Stimulated activated naive CD4-positive, alpha-beta T cell treated with Interleukin-2 at 50 U/mL for 16 hours (primary cell): ENCODE measurements around the gene SH3BP5.

ENCODE experiments used
- DNase-seq: peaks from one replicate; lab custom pipeline; 2025; lab: John Stamatoyannopoulos, UW

The SH3BP5 gene

GRCh38 chr3:15243822-15244482 is 88.4 kb downstream of the SH3BP5 start:
- no peak for DNase-seq

GRCh38 chr3:15241341-15241740 is 91.0 kb downstream of the SH3BP5 start:
- peak; percentile 46 for DNase-seq

- no peak for DNase-seq
Observed at GRCh38 chr3:15229262-15229661, 103.1 kb downstream of the SH3BP5 start.

DNA sequence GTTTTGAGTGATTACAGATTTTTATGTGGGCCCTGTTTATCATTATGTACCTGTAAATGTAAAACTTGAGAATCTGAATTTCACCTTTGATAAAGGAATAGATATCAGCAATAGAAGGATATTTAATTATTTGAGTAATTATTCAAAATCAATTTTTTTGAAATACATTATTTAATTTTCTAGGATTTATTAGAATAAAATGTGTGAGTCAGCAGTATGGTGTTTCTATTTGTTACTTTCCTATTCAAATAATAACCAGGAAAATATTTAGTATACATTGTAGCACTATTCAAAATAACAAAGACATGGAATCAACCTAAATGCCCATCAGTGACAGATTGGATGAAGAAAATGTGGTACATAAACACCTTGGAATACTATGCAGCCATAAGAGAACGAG is 104.2 kb downstream of the SH3BP5 start:
- no peak for DNase-seq

GRCh38 chr3:15223685-15224572 is 108.5 kb downstream of the SH3BP5 start:
- no peak for DNase-seq

- DNase-seq = no peak
Observed at GRCh38 chr3:15221574-15222217, 110.7 kb downstream of the SH3BP5 start.

DNA sequence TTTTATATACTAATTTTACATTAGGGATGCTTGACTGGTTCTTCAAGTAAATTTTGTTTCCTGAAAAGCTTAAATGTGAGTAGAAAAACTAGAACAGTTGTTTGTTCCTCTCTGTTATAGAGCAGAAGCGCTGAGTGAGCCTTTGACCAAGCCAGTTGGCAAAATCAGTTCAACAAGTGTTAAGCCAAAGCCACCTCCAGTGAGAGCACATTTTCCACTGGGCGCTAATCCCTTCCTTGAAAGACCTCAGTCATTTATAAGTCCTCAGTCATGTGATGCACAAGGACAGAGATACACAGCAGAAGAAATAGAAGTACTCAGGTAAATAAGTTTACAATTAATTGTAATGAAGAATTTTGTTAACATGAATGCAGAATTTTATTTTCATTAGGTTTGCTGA is 111.7 kb downstream of the SH3BP5 start:
- no peak for DNase-seq

DNA sequence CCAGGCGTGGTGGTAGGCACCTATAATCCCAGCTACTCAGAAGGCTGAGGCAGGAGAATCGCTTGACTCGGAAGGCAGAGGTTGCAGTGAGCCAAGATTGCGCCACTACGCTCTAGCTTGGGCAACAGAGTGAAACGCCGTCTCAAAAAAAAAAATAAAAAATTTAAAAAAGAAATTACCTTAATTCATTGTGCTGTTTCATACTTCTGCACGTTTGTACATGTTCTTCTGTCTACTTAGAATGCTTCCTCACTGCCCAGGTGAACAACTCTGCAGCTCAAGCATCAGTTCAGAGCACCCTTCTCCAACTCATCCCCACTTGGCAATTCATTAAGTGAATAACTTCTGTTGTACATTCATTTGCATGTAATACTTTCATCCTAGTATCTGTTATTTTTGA is 112.3 kb downstream of the SH3BP5 start:
- no peak for DNase-seq

DNA sequence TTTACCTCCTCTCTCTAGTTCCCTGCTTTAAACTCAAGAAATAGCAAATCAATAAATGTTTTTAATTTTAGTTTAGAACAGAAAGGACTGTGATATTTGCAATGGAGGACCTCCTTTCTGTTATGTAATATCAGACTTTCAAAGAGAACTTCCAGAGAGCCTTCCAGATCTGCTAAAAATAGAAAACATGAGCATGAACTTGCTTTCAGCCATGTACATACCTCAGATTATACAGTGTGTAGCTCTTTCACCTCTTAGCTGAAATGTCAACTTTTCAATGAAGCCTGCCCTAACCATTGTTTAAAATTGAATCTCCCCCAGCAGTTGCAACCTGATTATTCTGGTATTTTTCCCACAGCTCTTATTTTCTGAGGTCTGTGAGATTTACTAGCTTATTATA is 113.7 kb downstream of the SH3BP5 start:
- no peak for DNase-seq

GRCh38 chr3:15217841-15218267 is 114.5 kb downstream of the SH3BP5 start:
- DNase-seq = no peak

- no peak for DNase-seq
Observed at GRCh38 chr3:15217011-15217671, 115.2 kb downstream of the SH3BP5 start.

GRCh38 chr3:15216501-15216900 is 115.9 kb downstream of the SH3BP5 start:
- DNase-seq = no peak

DNA sequence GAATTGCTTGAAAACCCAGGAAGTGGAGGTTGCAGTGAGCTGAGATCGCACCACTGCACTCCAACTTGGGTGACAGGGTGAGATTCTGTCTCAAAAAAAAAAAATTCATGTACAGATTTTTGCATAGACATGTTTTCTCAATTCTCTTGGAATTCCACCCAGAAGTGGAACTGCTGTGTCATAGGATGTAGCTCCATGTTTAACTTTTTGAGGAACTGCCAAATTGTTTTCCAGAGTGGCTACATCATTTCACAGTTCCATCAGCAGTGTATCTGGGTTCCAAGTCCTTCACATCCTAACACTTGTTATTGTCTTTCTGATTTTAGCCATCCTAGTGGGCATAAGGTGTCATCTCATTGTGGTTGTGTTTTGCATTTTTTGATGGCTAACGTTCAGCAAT is 116.4 kb downstream of the SH3BP5 start:
- no peak for DNase-seq

GRCh38 chr3:15214758-15215157 is 117.6 kb downstream of the SH3BP5 start:
- no peak for DNase-seq

DNA sequence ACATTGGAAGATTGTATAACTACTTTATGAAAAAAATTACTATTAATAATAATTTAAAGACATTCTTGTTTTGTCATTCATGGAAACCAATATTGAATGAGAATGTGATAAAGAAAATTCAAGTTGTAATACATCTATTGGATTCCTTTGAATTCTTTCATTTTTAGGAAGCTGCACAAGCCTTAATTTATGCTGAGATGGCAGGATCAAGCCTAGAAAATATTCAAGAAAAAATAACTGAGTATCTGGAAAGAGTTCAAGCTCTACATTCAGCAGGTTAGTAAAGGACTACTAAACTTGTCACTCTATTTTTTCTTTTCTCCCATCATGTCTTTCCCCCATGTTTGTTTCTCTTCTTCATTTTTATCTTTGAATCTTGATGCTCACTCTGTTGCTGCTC is 120.4 kb downstream of the SH3BP5 start:
- DNase-seq = no peak

- no peak for DNase-seq
Observed at GRCh38 chr3:15207836-15208504, 124.4 kb downstream of the SH3BP5 start.

DNA sequence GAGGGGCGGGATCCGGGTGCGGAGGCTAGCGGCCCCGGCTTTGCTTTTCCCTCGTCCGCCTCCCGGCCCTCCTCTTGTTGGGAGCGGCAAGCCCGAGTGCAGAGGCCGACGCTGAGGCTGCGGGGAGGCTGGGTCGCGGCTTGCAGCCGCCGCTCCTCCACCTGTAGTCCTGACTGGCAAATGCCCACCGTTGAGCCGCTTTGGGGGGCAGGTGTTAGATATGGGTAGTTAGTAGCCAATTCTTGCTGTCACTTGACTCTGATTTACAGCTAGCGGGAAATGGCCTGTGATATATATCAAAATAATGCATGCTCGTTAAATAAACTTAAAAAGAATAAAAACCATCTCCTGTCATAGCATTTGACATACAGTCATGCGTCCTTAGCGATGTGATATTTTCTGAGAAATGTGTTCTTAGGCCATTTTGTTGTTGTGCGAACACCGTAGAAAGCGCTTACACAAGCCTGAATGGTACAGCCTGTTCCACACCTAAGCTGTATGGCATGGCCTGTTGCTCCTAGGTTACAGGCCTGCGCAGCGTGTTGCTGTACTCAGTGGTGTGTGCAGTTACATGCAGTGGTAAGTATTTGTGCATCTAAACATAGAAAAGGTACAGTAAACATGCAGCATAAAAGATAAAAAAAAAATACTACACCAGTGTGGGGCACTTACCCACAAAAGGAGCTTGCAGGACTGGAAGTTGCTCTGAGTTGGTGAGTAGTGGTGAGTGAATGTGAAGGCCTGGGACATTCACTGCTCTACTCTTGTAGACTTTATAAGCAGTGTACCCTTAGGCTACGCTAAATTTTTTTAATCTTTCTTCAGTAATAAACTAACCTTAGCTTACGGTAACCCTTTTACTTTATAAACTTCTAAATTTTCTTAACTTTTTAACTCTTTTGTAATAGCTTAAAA is 125.5 kb downstream of the SH3BP5 start:
- DNase-seq = no peak

- no peak for DNase-seq
Observed at GRCh38 chr3:15205934-15206661, 126.3 kb downstream of the SH3BP5 start, which contains the start of gene CAPN7. CAPN7 (plus strand) TSS chr3:15206246; CDS start chr3:15206496, 250 bp downstream.

DNA sequence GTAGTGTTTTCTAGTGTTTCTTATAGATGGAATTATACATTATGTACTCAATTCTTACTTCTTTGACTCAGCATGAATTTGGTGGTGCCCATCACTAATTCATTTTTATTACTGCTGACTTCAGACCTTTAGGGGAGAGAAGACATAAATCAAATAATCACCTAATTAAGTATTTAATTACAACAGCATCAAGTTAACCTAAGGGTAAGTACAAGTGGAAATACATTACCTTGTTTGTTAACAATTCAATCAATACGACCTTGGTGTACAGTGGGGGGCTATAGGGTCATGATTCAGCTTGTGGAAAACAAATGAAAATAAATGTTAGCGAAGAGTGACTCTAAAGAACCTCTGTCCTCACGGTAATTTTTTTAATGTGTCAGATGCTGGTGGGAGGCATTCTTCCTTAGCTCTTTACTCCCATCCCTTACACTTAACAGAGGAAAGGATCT is 126.9 kb downstream of the SH3BP5 start:
- DNase-seq = no peak
